H1 (cell line): ENCODE measurements around the gene MKKS. TPM values are rescaled to one million over a fixed set of nuclear protein-coding genes. Genes with fewer than 3 reads are reported as not detected.

Experiments used
- BACH1 ChIP-seq: IDR thresholded peaks from 2 replicates; pipeline ENCODE4 v1.6.1; 2012; ENCODE audit warnings: low read length, improper control_type of control experiment
- CBX5 ChIP-seq: fragments of 300-800, 300-1000 bp; sonication (generic); IDR thresholded peaks from 2 replicates; pipeline ENCODE4 v1.7.1; 2016; ENCODE audit warnings: antibody characterized with exemption, low read length, low read depth
- CTBP2 ChIP-seq: IDR thresholded peaks from 2 replicates; pipeline ENCODE4 v1.7.0; 2011; ENCODE audit warnings: borderline replicate concordance, mild to moderate bottlenecking, moderate library complexity, mixed read lengths, low read length; ENCODE audit not compliant: insufficient read depth, insufficient read length
- CTCF ChIP-seq, 3 experiments: IDR thresholded peaks; 1 replicate in 2 of 3; 2 replicates in 1 of 3; pipeline versions ENCODE4 v1.5.1 to v1.6.1; 2011; ENCODE audit warnings: low read length in 3 of 3, mild to moderate bottlenecking in 3 of 3, inconsistent platforms in 2 of 3, low read depth in 1 of 3, moderate library complexity in 1 of 3; ENCODE audit not compliant: insufficient read depth in 1 of 3; ENCODE audit errors: control extremely low read depth in 1 of 3
- FOSL1 ChIP-seq: IDR thresholded peaks from 2 replicates; pipeline ENCODE4 v1.6.1; 2011; ENCODE audit warnings: mild to moderate bottlenecking, low read depth, low read length, moderate library complexity; ENCODE audit not compliant: insufficient read depth
- JUND ChIP-seq: IDR thresholded peaks from 2 replicates; pipeline ENCODE4 v1.6.1; 2011; ENCODE audit warnings: mild to moderate bottlenecking, improper control_type of control experiment, low read length
- RFX5 ChIP-seq: IDR thresholded peaks from 2 replicates; pipeline ENCODE4 v1.6.1; 2011; ENCODE audit warnings: low read depth, low read length, improper control_type of control experiment, borderline replicate concordance
- polyA plus RNA-seq, 7 experiments: library from polyadenylated mRNA; depleted of rRNA in 3 of 7; stranded (reverse) in 5 of 7; unstranded in 2 of 7; fragments of >200 nt in 5 of 7; fragments of 200-250 nt in 2 of 7; gene quantifications; 1 replicate in 5 of 7; 2 replicates in 1 of 7; 4 replicates in 1 of 7; pipeline versions ENCODE4 v1.2.1 to v1.2.3, GENCODE V29; 2011 to 2013; ENCODE audit warnings: missing spikeins in 2 of 7, mixed read lengths in 2 of 7
- total RNA-seq: library from RNA; stranded (reverse); fragmentation: NEBNext Ultra II Directional; extraction: Animal tissue kit (Norgen Biotek cat#: 25700); gene quantifications from 2 replicates; pipeline ENCODE4 v1.2.1, GENCODE V29; 2021

Gene MKKS
- total and polyA plus RNA-seq, 2 of the 8 experiments (the other 6 are each of a cell fraction or from before 2014, with no cell fraction given) = 15.9 to 24.8 TPM

GRCh38 chr20:10387686-10388085 lies 46.3 kb downstream of the MKKS start (continued):
- no peak for TF ChIP-seq CTCF (IDR thresholded peaks at IDR 0.05; ENCODE audit: control extremely low read depth in 1 of 3, insufficient read depth in 1 of 3, low read depth in 1 of 3, low read length in 3 of 3)
- TF ChIP-seq RFX5 = no peak
- TF ChIP-seq FOSL1 = no peak
- no peak for TF ChIP-seq CBX5
- no peak for TF ChIP-seq BACH1
- no peak for TF ChIP-seq CTBP2
- no peak for TF ChIP-seq JUND
